HL-60/S4 treated with phorbol 12-myristate 13-acetate at 8.2 ng/mL for 4 days and 3 days (cell line): ENCODE measurements around the gene GAS2L2.

Experiments
- in situ Hi-C: fragments of 300-500 bp; cut with MboI; formaldehyde crosslinking; loops from 2 replicates; pipeline ENCODE4 v1.15.0; 2022; ENCODE audit warnings: low sequenced_read_pairs

GAS2L2 gene

DNA sequence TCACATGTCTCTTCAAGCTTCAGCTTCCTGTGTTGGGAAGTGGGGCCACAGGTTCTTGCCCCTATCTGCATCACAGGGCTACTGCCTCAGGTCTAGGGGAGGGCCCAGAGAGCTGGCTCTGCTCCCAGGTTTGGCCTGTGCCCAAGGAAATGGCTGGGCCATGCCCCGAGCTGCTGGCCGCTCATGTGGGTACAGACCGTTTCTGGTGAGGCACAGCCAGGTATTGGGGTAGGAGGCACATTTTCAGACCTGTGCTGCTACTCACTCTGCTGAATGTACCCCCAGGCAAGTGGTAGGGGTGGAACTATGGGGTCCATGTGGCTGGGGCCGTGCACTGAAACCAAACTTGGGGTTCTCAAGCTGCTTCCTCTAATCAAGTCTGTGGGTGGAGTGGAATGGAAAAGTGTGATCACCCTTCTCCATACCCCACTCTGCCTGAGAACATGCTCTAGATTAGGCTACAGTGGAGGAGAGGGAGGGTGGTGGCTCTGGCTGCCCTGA, 4.6 kb downstream of the GAS2L2 start:
- in situ Hi-C loops: loop anchor here (25.0 kb wide), 1 partner anchor 136 kb away; no protein-coding TSS in a partner anchor

DNA sequence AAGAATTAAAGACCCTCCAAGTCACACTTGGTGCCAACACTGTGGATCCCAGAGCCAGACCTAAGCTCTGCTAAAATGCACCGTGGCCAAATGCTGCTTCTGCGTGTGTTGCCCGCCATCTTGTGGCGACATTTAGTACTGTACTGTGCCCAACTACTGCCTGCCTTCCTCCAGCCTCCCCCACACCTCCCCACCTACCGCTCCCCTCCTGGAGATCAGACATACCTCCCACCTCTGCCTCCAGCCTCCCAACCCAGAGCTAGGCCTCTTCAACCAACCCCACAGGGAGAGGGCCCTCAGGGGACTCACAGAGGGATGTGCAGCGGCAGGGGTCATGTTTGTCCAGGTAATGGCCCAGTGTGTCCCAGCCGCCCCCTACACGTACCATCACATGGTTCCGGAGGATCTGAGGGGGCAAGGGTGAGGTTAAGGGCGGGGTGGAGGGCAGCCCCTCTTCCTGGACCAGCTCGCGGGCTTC, 5.5 kb downstream of the GAS2L2 start:
- in situ Hi-C loops: loop anchor here (25.0 kb wide), 1 partner anchor 135 kb away; no protein-coding TSS in a partner anchor

GRCh38 chr17:35745749-35746320, 7.2 kb downstream of the GAS2L2 start:
- in situ Hi-C loops: loop anchor here (25.0 kb wide), 1 partner anchor 134 kb away; no protein-coding TSS in a partner anchor

GRCh38 chr17:35745246-35745645, 7.8 kb downstream of the GAS2L2 start:
- in situ Hi-C loops: loop anchor here (25.0 kb wide), 1 partner anchor 133 kb away; no protein-coding TSS in a partner anchor

- in situ Hi-C loops: loop anchor here (25.0 kb wide), 1 partner anchor 133 kb away; no protein-coding TSS in a partner anchor
Observed at GRCh38 chr17:35744830-35745229, 8.2 kb downstream of the GAS2L2 start.

GRCh38 chr17:35743626-35744328, 9.3 kb downstream of the GAS2L2 start:
- in situ Hi-C loops: loop anchor here (25.0 kb wide), 1 partner anchor 131 kb away; no protein-coding TSS in a partner anchor

GRCh38 chr17:35742896-35743477, 10.1 kb downstream of the GAS2L2 start:
- in situ Hi-C loops: loop anchor here (25.0 kb wide), 1 partner anchor 131 kb away; no protein-coding TSS in a partner anchor

DNA sequence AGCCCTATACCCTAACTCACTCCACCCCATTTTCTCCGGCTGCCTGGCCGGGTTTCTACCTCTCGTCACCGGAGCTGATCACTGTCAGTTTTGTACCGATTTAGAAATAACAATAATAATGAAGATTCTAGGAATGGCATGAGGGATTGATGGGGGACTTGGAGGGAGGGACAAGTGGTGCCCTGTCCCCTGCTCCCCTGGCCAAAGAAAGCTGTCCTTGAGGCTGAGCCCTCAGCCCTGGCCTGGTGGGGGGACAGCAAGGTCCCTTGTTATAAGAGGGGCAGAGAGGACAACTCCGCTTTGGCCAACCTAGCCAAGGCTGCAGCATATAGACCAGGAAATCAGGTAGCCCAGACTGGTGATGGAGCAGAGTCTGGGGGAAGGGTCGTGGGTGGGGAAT, 10.5 kb downstream of the GAS2L2 start:
- in situ Hi-C loops: loop anchor here (25.0 kb wide), 1 partner anchor 130 kb away; no protein-coding TSS in a partner anchor

DNA sequence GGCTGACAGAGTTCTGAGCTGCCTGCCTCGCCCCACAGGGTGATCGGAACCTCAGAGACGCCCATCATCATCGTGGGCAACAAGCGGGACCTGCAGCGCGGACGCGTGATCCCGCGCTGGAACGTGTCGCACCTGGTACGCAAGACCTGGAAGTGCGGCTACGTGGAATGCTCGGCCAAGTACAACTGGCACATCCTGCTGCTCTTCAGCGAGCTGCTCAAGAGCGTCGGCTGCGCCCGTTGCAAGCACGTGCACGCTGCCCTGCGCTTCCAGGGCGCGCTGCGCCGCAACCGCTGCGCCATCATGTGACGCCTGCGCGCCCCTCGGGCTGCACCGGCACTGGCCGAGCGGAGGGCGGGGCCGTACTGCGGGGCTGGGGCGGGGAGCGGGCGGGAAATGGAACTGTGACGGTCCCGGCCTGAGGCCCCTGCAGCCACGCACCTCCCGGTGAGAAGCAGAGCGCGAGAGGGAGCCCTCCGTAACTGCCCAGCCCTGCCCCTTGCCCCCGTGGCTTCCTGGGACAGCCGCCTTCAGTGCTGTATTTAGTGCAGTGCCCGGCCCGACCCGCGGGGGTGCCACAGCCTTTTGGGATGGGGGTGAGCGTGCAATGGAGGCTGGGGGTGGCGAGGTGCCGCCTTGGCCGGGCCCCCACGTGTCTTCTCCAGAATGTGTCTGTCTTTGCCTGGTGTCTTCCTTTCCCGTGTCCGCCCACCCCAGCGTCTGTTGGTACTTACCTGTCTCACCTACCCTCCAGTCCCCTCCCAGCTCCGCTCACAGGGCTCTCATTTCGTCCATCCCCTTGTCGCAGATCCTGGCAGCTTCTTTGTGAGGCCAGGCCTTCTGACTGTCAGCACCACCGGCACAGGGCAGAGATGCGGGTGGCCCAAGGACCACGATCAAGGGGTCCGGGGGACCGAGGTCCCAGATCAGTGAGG, 11.8 kb downstream of the GAS2L2 start:
- in situ Hi-C loops: loop anchor here (25.0 kb wide), 1 partner anchor 129 kb away; no protein-coding TSS in a partner anchor

GRCh38 chr17:35740216-35740615, 12.8 kb downstream of the GAS2L2 start:
- in situ Hi-C loops: loop anchor here (25.0 kb wide), 1 partner anchor 128 kb away; no protein-coding TSS in a partner anchor

GRCh38 chr17:35738519-35739133, 14.4 kb downstream of the GAS2L2 start:
- in situ Hi-C loops: loop anchor here (25.0 kb wide), 1 partner anchor 126 kb away; no protein-coding TSS in a partner anchor

DNA sequence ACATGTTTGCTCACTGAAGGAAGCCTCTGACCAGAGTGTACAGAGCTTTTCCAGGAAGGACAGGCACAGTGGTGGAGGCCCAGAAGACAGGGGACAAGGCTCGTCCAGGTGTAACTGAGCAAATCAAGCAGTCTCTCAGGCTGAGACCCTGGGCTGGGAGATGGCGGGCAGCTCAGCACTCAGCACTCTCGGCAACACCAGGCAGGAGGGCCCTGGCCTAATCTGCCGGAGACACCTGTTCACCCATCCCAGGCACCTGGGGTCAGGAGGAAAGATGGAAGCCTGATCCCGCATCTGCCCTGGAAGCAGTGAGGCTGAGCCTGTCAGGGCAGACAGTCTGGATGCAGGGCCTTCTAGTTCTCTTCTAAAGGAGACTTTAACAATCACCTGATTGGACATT, 16.8 kb downstream of the GAS2L2 start:
- in situ Hi-C loops: loop anchor here (25.0 kb wide), 1 partner anchor 124 kb away; no protein-coding TSS in a partner anchor

GRCh38 chr17:35735036-35735805, 17.8 kb downstream of the GAS2L2 start:
- in situ Hi-C loops: loop anchor here (25.0 kb wide), 1 partner anchor 123 kb away; no protein-coding TSS in a partner anchor

- in situ Hi-C loops: loop anchor here (25.0 kb wide), 1 partner anchor 122 kb away; no protein-coding TSS in a partner anchor
Observed at GRCh38 chr17:35734396-35734795, 18.6 kb downstream of the GAS2L2 start.

DNA sequence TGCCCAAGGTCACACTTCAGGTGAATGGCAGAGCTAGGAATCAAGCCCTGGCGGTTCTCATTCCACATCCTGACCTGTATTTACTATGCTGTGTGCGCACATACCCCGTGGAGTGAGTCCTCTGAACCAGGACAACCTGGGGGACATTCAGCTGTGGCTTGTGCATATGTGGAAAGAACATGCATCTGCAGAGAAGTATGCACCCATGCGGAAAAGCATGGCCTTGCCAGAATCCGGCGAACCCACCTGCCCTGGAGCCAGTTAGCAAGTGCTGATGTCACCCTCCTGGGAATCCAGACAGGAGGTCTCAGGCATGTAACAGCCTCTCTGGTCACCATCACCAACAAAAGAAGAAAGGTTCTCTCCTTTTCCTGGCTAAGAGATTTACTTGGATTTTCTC, 19.7 kb downstream of the GAS2L2 start:
- in situ Hi-C loops: loop anchor here (25.0 kb wide), 1 partner anchor 121 kb away; no protein-coding TSS in a partner anchor

DNA sequence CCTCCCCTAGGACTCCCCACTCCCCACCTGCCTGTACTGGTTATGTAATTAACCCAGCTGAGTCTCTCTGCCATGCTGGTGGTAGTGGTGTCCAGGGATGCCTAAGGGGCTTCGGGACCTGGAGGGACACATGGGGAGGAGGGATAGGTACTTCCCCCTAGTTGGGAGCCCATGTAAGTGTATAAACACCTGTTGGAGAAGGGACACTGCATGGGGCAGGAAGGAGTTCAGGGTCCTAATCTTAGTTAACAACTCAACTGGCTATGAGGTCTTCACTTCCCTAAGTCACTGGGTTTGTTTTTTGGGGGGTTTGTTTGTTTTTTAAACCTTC, 20.3 kb downstream of the GAS2L2 start:
- in situ Hi-C loops: loop anchor here (25.0 kb wide), 1 partner anchor 120 kb away; no protein-coding TSS in a partner anchor

GRCh38 chr17:35731917-35732805, 20.9 kb downstream of the GAS2L2 start:
- in situ Hi-C loops: loop anchor here (25.0 kb wide), 1 partner anchor 120 kb away; no protein-coding TSS in a partner anchor
